HL-60 (cell line): Measurements from ENCODE around the gene ST6GALNAC3.

Experiments used
- DNase-seq, 2 experiments: peaks; one replicate each; pipeline ENCODE4 v3.0.0-alpha.2; 2010 to 2020; ENCODE audit warnings: low read depth in 1 of 2, low spot score in 1 of 2
- H3K27ac ChIP-seq: fragments of 250-450 bp; sonication (Bioruptor Pico); replicated peaks from 2 replicates; pipeline ENCODE4 v1.5.1; 2020; ENCODE audit warnings: mild to moderate bottlenecking, moderate library complexity
- H3K27me3 ChIP-seq: fragments of 250-450 bp; sonication (Bioruptor Pico); 2 replicates; pipeline ENCODE4 v1.5.1; 2021; ENCODE audit warnings: mild to moderate bottlenecking, moderate library complexity; ENCODE audit not compliant: insufficient read depth, poor library complexity, severe bottlenecking
- H3K4me3 ChIP-seq: replicated peaks from 2 replicates; pipeline ENCODE4 v1.5.1; 2011; ENCODE audit warnings: mild to moderate bottlenecking, control low read depth, low read length; ENCODE audit not compliant: insufficient read depth
- GABPA ChIP-seq: IDR thresholded peaks from 2 replicates; pipeline ENCODE4 v1.6.1; 2012; ENCODE audit warnings: low read depth
- POLR2AphosphoS5 ChIP-seq: IDR thresholded peaks from 2 replicates; pipeline ENCODE4 v1.6.1; 2012; ENCODE audit warnings: low read depth
- SPI1 ChIP-seq: IDR thresholded peaks from 2 replicates; pipeline ENCODE4 v1.6.1; 2012; ENCODE audit warnings: low read depth, mild to moderate bottlenecking, borderline replicate concordance
- TF ChIP-seq, protein P1 (sequence below): IDR thresholded peaks from one replicate; pipeline ENCODE4 v1.5.1; 2011; ENCODE audit warnings: low read length, control low read depth, inconsistent platforms; ENCODE audit not compliant: insufficient read depth
- TF ChIP-seq, protein P2 (sequence below): IDR thresholded peaks from 2 replicates; pipeline ENCODE4 v1.6.1; 2012; ENCODE audit warnings: low read depth; ENCODE audit not compliant: insufficient replicate concordance

Gene ST6GALNAC3

DNA sequence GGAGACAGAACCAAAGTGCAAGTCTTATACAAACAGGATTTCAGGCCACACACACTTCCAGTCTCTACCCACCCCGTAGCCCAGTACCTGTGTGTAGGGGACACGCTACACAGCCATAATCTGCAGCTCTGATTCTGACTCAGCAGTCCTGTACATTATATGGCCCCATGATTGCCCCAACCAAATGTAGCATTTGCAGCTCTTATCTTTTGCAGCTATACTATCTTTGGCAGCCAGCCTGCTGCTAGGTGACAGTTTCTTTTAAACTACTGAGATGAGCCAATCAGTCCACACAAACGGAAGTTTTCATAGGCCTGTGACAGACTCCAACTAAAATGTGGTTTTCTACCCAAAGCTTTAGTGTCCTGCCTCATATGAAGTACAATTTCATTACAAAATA lies 533.2 kb downstream of the ST6GALNAC3 start:
- DNase-seq: no peak

DNA sequence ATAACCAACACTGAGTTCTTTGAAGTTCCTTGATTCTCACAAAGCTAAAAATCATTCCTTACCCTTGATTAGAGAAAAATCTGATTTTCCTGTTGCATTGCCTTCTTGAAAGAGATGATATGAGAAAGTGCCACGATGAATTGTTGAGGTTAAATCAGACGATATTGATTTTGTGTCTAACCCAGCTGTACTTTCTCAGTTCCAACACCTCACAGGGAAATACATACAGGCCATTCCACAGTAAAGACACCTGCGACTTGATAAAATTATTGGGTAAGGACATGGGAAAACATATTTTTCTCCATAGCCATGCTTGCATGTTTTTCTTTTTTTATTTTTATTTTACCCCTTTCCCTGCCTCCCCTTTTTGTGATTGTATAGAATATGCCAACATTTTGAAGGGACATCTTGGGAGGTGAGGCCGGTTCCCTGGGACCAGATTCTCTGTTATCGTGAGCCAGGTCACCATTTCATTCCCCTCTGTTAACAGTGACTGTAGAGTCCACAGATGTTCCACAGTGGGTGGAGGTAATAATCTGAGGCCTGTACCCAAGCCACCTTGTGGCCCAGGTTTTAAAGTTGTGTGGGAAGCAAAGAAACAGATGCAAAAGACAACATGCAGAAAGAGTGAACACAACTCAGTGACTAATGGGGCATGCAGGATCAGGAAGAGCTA lies 537.4 kb downstream of the ST6GALNAC3 start:
- Histone ChIP-seq H3K27me3 (no peaks in the 10 kb centered on the region), H3K27ac (no peak overlapping the region), H3K4me3 (no peak overlapping the region)
- no peak for TF ChIP-seq POLR2AphosphoS5
- TF ChIP-seq, protein P1, sequence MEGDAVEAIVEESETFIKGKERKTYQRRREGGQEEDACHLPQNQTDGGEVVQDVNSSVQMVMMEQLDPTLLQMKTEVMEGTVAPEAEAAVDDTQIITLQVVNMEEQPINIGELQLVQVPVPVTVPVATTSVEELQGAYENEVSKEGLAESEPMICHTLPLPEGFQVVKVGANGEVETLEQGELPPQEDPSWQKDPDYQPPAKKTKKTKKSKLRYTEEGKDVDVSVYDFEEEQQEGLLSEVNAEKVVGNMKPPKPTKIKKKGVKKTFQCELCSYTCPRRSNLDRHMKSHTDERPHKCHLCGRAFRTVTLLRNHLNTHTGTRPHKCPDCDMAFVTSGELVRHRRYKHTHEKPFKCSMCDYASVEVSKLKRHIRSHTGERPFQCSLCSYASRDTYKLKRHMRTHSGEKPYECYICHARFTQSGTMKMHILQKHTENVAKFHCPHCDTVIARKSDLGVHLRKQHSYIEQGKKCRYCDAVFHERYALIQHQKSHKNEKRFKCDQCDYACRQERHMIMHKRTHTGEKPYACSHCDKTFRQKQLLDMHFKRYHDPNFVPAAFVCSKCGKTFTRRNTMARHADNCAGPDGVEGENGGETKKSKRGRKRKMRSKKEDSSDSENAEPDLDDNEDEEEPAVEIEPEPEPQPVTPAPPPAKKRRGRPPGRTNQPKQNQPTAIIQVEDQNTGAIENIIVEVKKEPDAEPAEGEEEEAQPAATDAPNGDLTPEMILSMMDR: no peak
- no peak for DNase-seq

More for the DNA sequence above, 533.2 kb downstream of the ST6GALNAC3 start:
- no peak overlapping the region for H3K4me3 ChIP-seq
- no peaks in the 10 kb centered on the region for H3K27me3 ChIP-seq
- TF ChIP-seq GABPA (no peak), SPI1 (no peak), POLR2AphosphoS5 (no peak)
- TF ChIP-seq, protein P1: no peak
- TF ChIP-seq, protein P2, sequence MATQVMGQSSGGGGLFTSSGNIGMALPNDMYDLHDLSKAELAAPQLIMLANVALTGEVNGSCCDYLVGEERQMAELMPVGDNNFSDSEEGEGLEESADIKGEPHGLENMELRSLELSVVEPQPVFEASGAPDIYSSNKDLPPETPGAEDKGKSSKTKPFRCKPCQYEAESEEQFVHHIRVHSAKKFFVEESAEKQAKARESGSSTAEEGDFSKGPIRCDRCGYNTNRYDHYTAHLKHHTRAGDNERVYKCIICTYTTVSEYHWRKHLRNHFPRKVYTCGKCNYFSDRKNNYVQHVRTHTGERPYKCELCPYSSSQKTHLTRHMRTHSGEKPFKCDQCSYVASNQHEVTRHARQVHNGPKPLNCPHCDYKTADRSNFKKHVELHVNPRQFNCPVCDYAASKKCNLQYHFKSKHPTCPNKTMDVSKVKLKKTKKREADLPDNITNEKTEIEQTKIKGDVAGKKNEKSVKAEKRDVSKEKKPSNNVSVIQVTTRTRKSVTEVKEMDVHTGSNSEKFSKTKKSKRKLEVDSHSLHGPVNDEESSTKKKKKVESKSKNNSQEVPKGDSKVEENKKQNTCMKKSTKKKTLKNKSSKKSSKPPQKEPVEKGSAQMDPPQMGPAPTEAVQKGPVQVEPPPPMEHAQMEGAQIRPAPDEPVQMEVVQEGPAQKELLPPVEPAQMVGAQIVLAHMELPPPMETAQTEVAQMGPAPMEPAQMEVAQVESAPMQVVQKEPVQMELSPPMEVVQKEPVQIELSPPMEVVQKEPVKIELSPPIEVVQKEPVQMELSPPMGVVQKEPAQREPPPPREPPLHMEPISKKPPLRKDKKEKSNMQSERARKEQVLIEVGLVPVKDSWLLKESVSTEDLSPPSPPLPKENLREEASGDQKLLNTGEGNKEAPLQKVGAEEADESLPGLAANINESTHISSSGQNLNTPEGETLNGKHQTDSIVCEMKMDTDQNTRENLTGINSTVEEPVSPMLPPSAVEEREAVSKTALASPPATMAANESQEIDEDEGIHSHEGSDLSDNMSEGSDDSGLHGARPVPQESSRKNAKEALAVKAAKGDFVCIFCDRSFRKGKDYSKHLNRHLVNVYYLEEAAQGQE: no peak
- no peak overlapping the region for H3K27ac ChIP-seq

DNA sequence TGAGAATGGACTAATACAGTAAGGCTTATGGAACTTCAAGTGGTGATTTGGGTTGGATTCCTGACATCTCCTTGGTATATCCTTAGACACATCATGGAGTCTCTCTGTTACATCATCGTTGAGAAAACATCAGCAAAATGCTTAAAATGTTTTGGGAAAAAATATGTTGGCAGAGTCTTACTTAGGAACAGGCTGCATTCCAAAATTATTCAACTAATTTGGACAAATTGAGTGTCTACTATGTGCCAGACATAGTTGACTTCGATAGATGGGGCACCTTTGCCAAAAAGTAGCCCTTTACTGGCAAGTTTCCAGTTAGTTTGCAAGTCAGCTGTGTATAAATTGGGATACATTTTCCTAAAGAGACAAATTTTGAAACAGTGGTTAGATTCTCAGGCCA lies 539.3 kb downstream of the ST6GALNAC3 start:
- TF ChIP-seq, protein P2: no peak
- TF ChIP-seq, protein P1: no peak
- TF ChIP-seq SPI1 (no peak), GABPA (no peak), POLR2AphosphoS5 (no peak)
- DNase-seq: no peak

More for the DNA sequence above, 539.3 kb downstream of the ST6GALNAC3 start:
- no peak overlapping the region for H3K4me3 ChIP-seq
- H3K27me3 ChIP-seq: no peaks in the 10 kb centered on the region
- H3K27ac ChIP-seq: no peak overlapping the region
